HG02588 (cell line): ENCODE data around the gene DRICH1.
"Not testable (repeated sequence)": the region's sequence is repeated elsewhere in the genome, so short reads cannot be mapped to it uniquely, and the experiment has no call there.

Experiments
- ATAC-seq: cut with Tn5 transposase; IDR thresholded peaks from one replicate; pipeline ENCODE4 v1.9.1; 2021; ENCODE audit warnings: mild to moderate bottlenecking, moderate library complexity; ENCODE audit not compliant: unreplicated experiment

Gene DRICH1

DNA sequence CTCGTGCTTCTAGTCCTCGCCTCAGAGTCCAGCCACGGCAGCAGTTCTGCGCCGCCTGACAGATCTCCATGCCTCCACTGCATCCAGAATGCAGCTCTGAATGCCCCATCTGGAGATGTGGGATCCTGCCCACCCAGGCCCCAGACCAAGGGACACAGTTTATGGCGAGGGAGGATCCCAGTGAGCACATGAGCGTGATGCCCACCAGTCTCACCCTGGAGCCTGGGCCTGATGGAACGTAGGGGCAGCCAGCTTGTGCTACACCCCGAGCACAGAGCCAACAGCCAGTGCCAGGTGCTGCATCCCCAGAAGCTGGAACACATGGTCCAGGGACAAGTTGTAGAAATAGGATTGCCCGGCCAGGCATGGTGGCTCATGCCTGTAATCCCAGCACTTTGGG, 62.4 kb downstream of the DRICH1 start:
- ATAC-seq: no peak

DNA sequence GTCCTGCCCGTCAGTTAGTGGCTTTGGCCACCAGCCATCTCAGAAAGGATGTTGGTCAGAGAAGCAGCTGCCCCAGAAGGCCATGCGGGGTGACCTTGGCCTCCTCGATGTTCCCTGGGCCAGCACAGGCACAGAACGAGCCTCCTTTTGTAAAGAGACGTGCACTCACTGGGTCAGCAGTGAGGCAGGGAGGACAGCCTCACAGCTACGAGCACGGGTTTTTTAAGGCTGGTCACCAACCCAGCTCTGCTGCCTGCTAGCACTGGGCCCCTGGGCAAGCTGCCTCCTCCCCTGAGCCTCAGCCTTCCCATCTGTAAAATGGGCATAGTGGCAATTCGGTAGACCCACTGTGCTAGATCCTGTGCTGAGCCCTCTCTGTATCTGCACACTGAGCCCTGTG, 62.8 kb downstream of the DRICH1 start:
- ATAC-seq: no peak

DNA sequence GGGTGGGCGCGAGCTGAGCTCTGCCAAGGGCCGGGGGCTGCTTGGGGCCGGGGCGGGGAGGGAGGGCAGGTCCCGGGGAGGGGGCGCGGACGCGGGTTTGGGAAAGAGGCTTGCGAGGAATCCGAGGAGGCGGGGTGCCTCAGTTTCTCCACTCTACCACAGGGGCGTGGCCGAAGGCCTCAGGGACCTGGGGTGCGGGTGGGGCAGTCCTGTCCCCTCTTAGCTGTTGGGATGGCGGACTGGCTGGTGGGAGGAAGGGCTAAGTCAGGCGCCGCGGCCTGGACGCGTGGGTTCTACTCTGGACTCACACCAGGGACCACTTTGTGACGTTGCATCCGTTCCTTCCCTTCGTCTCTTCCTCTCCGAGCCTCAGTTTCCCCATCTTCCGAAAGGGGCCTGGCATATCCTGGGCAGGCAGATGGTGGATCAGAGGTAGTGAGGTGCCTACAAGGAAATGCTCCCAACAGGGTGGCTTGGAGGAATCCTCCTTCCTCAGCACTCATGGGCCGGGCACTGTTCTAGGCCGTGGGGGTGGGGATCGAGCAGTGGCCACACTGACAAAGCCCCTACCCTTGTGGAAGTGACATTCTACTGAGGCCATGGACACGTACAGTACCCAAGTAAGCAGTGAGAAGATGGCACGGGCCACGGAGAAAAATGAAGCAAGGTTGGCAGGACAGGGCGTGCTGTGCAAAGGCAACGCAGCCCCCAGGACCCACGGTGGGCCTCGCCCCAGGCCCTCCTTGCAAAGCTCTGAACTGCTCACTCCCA, 65.2 kb downstream of the DRICH1 start:
- ATAC-seq: no peak

DNA sequence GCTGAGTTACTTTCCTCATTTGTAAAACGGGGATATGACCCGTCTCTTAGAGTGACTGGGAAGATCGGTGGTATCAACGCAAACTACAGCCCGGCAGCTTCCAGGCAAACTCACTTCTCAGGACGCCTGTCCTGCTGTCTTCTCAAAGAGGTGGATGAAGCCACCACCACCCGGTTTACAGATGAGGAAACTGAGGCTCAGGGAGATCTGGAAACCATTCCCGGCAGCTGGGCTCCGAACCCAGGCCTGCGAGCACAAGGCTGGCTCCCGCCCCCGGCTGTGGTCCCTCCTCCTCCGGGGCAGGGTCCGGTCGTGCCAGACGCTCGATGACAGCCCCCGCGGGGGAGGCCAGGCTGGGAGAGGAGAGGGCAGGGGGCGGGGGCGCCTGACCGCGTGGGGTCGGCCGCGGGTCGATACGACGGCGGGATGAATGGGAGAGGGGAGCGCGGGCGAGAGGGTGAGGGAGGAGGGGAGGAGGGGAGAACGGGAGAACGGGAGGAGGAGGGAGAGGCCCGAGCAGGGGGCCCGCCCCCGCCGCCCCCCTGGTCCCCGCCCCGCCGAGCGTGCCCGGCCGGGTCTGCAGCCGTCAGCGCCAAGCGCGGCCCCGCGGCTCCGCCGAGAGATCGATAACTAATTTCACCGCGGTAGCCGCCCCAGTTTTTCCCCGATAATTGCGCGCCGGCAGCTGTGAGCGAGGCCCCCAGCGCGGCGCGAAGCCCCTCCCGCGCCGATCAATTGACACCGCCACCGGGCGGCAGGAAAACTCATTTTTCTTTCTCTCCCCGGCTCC, 66.0 kb downstream of the DRICH1 start:
- ATAC-seq: no peak

DNA sequence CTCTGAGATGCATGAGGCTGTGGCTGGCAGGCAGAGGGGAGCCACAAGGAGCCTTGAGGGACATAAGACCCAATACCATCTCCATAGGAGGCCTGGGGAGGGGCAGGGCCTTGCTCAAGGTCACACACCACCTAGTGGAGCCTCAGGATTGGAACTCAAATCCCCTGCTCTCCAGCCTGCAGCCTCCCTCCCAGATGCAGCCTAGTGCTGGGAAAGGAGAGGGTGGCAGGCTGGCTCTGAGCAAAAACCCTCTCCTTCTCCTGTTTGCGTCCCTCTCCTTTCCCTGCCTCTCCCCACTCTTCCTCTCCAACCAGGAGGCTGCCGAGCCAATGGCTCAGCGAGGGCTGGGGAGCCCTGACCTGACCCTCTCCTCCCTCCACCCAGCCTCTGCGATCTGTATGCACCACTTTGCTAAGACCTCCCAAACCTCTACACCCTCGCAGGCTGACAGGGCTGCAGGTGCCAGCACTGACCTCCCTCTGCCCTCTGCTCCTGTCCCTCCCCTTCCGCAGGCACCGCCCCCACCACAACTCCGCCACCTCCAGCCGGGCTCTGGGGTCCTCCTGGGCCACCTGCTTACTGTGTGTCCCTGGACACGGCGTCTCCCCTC, 66.7 kb downstream of the DRICH1 start:
- no peak for ATAC-seq

DNA sequence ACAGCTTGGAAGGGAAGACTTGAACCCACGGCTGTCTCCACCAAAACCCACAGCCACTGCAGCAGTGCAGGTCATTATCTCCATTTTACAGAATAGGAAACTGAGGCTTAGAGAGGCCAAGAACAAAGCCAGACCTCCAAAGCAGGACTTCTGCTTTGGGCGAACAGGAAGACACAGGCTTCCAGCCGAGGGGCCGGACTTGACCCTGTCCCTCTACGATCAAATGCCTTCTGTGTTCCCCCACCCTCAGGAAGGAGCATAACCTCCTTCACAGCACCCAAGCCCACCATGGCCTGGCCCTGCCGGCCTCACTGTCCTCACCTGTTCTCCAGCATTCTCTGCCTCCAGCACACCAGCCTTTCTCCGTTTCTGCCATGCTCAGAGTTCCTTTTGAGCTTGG, 67.8 kb downstream of the DRICH1 start:
- no peak for ATAC-seq

DNA sequence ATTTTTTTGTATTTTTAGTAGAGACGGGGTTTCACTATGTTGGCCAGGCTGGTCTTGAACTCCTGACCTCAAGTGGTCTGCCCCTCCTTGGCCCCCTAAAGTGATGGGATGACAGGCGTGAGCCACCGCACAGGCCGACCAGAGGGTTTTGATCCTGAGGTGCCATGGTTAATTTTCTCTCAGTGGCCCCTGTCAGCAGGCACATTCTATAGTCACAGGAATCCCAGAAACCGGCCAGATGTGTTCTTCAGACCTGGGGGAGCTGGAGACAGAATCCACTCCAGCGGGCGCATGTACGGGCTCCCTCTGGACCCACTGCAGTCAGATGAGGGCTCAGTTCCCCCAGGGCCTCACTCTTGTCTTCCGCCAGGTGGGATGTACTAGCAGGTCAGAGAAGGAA, 69.0 kb downstream of the DRICH1 start:
- no peak for ATAC-seq

DNA sequence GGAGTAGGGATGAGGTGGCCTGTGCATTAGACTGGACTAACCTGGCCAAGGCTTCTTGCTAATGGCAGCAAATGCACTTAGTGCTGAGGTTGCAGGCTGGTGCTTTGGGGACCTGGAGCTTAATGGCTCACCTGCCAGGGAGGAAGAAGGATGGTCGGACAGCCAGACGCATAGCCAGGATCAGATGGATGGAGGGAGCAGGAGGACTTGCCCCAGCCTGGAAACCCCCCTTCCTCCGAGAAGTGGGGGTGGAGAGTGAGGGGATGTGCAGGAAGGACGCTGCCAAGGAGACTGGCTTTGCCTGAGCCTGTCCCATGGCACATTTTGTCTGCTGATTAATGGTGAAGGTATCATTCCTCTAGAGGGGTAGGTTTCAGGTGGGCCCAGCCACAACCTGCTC, 69.9 kb downstream of the DRICH1 start:
- no peak for ATAC-seq

DNA sequence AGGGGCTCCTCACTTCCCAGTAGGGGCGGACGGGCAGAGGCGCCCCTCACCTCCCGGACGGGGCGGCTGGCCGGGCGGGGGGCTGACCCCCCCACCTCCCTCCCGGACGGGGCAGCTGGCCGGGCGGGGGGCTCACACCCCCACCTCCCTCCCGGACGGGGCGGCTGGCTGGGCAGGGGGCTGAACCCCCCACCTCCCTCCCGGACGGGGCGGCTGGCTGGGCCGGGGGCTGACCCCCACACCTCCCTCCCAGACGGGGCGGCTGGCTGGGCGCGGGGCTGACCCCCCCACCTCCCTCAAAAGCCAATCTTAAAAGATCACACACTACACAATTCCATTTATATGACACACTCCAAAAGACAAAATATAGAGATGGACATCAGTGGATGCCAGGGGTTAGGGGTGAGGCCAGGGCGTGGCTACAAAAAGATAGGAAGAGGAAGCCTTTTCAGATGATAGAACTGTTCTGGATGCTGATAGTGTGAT, 71.1 kb downstream of the DRICH1 start:
- not testable (repeated sequence) for ATAC-seq

DNA sequence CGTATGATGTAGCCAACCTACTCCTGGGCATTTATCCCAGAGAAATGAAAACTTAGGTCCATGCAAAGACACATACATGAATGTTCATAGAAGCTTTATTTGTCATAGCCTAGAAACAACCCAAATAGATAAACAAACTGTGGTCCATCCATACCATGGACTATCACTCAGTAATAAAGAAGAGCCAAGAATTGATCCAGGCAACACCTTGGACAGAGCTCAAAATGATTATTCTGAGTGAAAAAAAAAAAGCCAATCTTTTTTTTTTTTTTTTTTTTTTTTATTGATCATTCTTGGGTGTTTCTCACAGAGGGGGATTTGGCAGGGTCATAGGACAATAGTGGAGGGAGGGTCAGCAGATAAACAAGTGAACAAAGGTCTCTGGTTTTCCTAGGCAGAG, 71.9 kb downstream of the DRICH1 start:
- not testable (repeated sequence) for ATAC-seq
